B cell (primary cell): ENCODE measurements around the gene KCNH3.

Source experiments
- EZH2 ChIP-seq: IDR thresholded peaks from 2 replicates; pipeline ENCODE4 v1.6.1; 2012; ENCODE audit warnings: borderline replicate concordance, low read depth, mild to moderate bottlenecking, moderate library complexity, low read length; ENCODE audit not compliant: insufficient read depth, poor library complexity, severe bottlenecking
- TF ChIP-seq, protein P1 (sequence below): fragments of 200-600 bp; IDR thresholded peaks from one replicate; pipeline ENCODE4 v1.8.0; 2022; ENCODE audit warnings: antibody characterized with exemption, mild to moderate bottlenecking

GRCh38 chr12:49534731-49535278 lies 4.0 kb upstream of the KCNH3 start:
- TF ChIP-seq, protein P1, sequence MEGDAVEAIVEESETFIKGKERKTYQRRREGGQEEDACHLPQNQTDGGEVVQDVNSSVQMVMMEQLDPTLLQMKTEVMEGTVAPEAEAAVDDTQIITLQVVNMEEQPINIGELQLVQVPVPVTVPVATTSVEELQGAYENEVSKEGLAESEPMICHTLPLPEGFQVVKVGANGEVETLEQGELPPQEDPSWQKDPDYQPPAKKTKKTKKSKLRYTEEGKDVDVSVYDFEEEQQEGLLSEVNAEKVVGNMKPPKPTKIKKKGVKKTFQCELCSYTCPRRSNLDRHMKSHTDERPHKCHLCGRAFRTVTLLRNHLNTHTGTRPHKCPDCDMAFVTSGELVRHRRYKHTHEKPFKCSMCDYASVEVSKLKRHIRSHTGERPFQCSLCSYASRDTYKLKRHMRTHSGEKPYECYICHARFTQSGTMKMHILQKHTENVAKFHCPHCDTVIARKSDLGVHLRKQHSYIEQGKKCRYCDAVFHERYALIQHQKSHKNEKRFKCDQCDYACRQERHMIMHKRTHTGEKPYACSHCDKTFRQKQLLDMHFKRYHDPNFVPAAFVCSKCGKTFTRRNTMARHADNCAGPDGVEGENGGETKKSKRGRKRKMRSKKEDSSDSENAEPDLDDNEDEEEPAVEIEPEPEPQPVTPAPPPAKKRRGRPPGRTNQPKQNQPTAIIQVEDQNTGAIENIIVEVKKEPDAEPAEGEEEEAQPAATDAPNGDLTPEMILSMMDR, result no peak
- TF ChIP-seq EZH2, result no peak
